Astrocyte of the cerebellum (primary cell): ENCODE data around the gene TBC1D10A.

Experiments used
- DNase-seq: peaks from one replicate; pipeline ENCODE4 v3.0.0-alpha.2; 2011; ENCODE audit warnings: low read depth
- H3K4me3 ChIP-seq: 2 replicates; pipeline ENCODE4 v1.5.1; 2011; ENCODE audit warnings: mild to moderate bottlenecking, low read depth, low read length, moderate library complexity
- in situ Hi-C: cut with HindIII; loops from 2 replicates; pipeline ENCODE4 v1.10.0; 2017; ENCODE audit warnings: low sequenced_read_pairs
- TF ChIP-seq, protein P1 (sequence below): IDR thresholded peaks from 2 replicates; pipeline ENCODE4 v1.5.1; 2012; ENCODE audit warnings: low read length, low read depth, moderate library complexity, mild to moderate bottlenecking; ENCODE audit errors: missing control alignments

TBC1D10A gene

DNA sequence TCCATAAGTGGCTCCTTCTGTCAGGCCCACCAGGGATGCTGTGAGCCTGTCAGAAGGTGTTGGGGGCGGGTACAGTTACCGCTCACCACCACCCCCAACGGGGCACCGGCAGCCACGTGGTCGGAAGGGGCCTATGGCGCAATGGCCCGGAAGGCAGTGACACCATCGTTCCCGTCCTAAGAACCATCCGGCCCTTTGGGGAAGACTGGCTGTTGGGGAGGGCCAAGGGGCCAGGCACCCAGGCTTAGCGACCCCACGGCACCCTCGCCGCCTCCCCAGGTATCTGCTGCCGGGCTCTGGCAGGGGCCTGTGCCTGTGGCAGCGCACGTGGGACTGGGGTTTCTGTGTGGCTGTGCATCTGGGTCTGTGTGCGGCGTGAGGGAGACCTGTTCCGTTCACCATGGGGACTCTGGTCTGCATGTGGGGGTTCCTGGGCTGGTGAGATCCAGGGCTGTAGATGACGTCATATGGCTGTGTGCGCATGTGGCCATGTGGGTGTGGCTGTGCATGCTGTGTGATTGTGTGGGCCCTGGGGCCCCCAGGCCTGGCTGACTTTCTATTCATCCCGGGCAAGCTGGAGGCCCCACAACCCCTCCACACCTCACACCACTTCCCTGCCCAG lies 60.8 kb downstream of the TBC1D10A start:
- TF ChIP-seq, protein P1, sequence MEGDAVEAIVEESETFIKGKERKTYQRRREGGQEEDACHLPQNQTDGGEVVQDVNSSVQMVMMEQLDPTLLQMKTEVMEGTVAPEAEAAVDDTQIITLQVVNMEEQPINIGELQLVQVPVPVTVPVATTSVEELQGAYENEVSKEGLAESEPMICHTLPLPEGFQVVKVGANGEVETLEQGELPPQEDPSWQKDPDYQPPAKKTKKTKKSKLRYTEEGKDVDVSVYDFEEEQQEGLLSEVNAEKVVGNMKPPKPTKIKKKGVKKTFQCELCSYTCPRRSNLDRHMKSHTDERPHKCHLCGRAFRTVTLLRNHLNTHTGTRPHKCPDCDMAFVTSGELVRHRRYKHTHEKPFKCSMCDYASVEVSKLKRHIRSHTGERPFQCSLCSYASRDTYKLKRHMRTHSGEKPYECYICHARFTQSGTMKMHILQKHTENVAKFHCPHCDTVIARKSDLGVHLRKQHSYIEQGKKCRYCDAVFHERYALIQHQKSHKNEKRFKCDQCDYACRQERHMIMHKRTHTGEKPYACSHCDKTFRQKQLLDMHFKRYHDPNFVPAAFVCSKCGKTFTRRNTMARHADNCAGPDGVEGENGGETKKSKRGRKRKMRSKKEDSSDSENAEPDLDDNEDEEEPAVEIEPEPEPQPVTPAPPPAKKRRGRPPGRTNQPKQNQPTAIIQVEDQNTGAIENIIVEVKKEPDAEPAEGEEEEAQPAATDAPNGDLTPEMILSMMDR = no peak
- no peak overlapping the region for H3K4me3 ChIP-seq
- in situ Hi-C loops = no loop called here
- DNase-seq = no peak

DNA sequence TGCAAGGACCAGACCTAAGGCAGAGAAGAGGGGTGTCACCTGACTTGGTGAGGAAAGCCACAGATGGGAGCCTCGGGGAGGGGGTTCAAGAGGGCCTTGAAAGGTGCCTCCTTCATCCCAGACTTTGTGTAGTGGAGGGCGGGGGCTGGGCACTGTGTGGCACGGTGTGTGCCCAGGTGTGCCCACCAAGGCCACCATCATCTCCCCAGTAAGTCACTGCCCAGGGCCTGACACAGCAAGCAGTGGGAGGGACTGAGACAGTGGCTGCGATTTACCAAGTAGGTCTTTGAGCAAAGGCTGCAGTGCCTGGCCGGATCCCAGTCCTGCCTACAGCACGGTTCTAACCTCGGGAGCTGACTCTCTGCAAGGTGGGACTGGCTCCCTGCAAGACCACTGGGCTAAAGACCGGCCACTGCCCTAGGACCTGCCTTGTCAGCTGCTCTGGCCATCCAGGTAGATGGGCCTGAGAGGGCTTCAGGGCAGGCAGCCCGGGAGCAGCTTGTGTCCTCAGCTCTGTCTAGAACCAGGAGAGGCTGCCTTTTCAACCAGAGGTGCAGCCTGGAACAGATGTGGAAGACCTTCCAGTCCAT lies 61.5 kb downstream of the TBC1D10A start:
- no peak for DNase-seq
- in situ Hi-C loops = no loop called here
- H3K4me3 ChIP-seq = no peak overlapping the region
- TF ChIP-seq, protein P1 = no peak

DNA sequence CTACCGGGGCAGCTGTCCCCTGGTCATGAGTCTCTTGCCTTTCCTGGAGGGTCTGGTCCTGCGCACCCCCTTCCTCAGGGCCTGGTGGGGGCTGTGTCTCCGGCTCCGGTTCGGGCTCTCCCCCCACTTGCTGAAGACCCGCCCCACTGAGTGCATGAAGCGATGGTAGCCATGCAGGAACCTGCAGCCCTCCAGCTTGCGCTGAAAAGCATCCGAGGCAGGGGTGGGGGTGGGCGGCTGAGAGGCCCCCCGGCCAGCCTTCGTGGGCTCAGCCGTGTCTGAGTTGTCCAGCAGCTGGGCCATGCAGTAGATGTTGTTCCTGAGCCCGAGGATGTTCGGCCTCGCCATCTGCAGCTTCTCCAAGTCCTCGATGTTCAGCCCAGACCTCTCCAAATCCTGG lies 62.9 kb downstream of the TBC1D10A start:
- TF ChIP-seq, protein P1 = no peak
- DNase-seq = no peak
- H3K4me3 ChIP-seq = no peak overlapping the region
- in situ Hi-C loops = no loop called here

- no peak overlapping the region for H3K4me3 ChIP-seq
- in situ Hi-C loops = no loop called here
- TF ChIP-seq, protein P1 = peak; percentile 96
- no peak for DNase-seq
Measured at GRCh38 chr22:30262917-30263741, 63.6 kb downstream of the TBC1D10A start.

DNA sequence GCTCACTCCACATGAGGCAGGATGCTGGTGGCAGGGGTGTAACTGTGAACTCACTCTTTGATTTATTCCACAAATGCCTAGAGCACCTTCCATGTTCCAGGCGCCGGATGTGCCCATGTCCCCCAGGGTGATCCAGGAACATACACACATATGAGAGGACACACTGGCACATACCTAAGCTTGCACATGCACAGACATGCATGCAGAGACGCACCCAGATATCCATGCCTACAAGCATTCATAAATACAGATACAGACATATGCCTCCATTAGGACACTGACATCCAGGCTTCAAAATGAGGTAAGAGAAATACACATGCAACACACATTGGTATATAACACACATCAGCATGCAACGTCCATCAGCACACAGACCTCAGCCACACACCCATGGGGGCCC lies 64.6 kb downstream of the TBC1D10A start:
- TF ChIP-seq, protein P1 = no peak
- H3K4me3 ChIP-seq = no peak overlapping the region
- DNase-seq = no peak
- in situ Hi-C loops = no loop called here

GRCh38 chr22:30261134-30261533 lies 65.6 kb downstream of the TBC1D10A start:
- no peak for DNase-seq
- in situ Hi-C loops = no loop called here
- TF ChIP-seq, protein P1 = no peak
- H3K4me3 ChIP-seq = no peak overlapping the region
